Fibroblast of lung (primary cell): ENCODE measurements around the gene GPS1. TPM values are rescaled to one million over a fixed set of nuclear protein-coding genes. Genes with fewer than 3 reads are reported as not detected.

Source experiments
- DNase-seq, 2 donors: peaks; one replicate each; pipeline versions ENCODE4 v3.0.0 to v3.0.0-alpha.2; 2010; ENCODE audit warnings: low read depth in 2 of 2
- H2AFZ ChIP-seq: 2 replicates; pipeline ENCODE4 v1.5.1; 2012; ENCODE audit warnings: low read length, control low read depth, inconsistent platforms
- H3K27ac ChIP-seq: 2 replicates; pipeline ENCODE4 v1.5.1; 2011; ENCODE audit warnings: low read length, control low read depth; ENCODE audit not compliant: insufficient read depth
- H3K27me3 ChIP-seq: 2 replicates; pipeline ENCODE4 v1.5.1; 2011; ENCODE audit warnings: mild to moderate bottlenecking, low read length; ENCODE audit not compliant: control insufficient read depth, insufficient read depth
- H3K36me3 ChIP-seq: 2 replicates; pipeline ENCODE4 v1.5.1; 2011; ENCODE audit warnings: low read length; ENCODE audit not compliant: control insufficient read depth, insufficient read depth
- H3K4me1 ChIP-seq: 2 replicates; pipeline ENCODE4 v1.5.1; 2011; ENCODE audit warnings: low read length; ENCODE audit not compliant: control insufficient read depth, insufficient read depth; ENCODE audit errors: extremely low read depth
- H3K4me2 ChIP-seq: 2 replicates; pipeline ENCODE4 v1.5.1; 2011; ENCODE audit warnings: low read length, control low read depth; ENCODE audit not compliant: insufficient read depth; ENCODE audit errors: extremely low read depth
- H3K4me3 ChIP-seq, 4 experiments: fragments of 200-600 bp in 1 of 4; sonication (generic) in 1 of 4; replicated peaks in 1 of 4; 2 replicates each; pipeline ENCODE4 v1.5.1; 2011 to 2016; ENCODE audit warnings: low read length in 4 of 4, low read depth in 3 of 4, mild to moderate bottlenecking in 3 of 4, control low read depth in 2 of 4, inconsistent platforms in 1 of 4, mixed read lengths in 1 of 4; ENCODE audit not compliant: insufficient read depth in 1 of 4; ENCODE audit errors: control extremely low read depth in 1 of 4
- H3K79me2 ChIP-seq: 2 replicates; pipeline ENCODE4 v1.5.1; 2012; ENCODE audit warnings: mild to moderate bottlenecking, low read length, inconsistent platforms; ENCODE audit not compliant: control insufficient read depth, insufficient read depth
- H3K9ac ChIP-seq: 2 replicates; pipeline ENCODE4 v1.5.1; 2011; ENCODE audit warnings: mild to moderate bottlenecking, low read length, control low read depth; ENCODE audit not compliant: insufficient read depth
- H3K9me3 ChIP-seq: 2 replicates; pipeline ENCODE4 v1.5.1; 2012; ENCODE audit warnings: low read depth, low read length; ENCODE audit not compliant: control insufficient read depth, insufficient read depth
- H4K20me1 ChIP-seq: 2 replicates; pipeline ENCODE4 v1.5.1; 2011; ENCODE audit warnings: low read length; ENCODE audit not compliant: control insufficient read depth, insufficient read depth; ENCODE audit errors: extremely low read depth
- EZH2 ChIP-seq: IDR thresholded peaks from 2 replicates; pipeline ENCODE4 v1.5.1; 2012; ENCODE audit warnings: low read length, control low read depth, mild to moderate bottlenecking; ENCODE audit errors: missing control alignments
- polyA plus RNA-seq, 2 donors: library from polyadenylated mRNA; depleted of rRNA in 1 of 2; stranded (reverse) in 1 of 2; unstranded in 1 of 2; fragments of >200 nt; gene quantifications; 2 replicates each; pipeline ENCODE4 v1.2.1, GENCODE V29; 2011 to 2012; ENCODE audit warnings: missing spikeins in 1 of 2
- total RNA-seq: library from RNA; depleted of rRNA; stranded (reverse); fragments of >200 nt; gene quantifications from 2 replicates; pipeline ENCODE4 v1.2.1, GENCODE V29; 2014
- TF ChIP-seq, protein P1 (sequence below), 2 donors: IDR thresholded peaks in 1 of 2; conservative IDR thresholded peaks in 1 of 2; 1 replicate in 1 of 2; 2 replicates in 1 of 2; pipeline ENCODE4 v1.5.1; 2011 to 2012; ENCODE audit warnings: low read length in 2 of 2, control low read depth in 1 of 2, inconsistent platforms in 1 of 2, low read depth in 1 of 2, mild to moderate bottlenecking in 1 of 2

The GPS1 gene
- total and polyA plus RNA-seq, 2 donors (not counting 1 experiment from before 2014, with no cell fraction given) = 53.3 to 76.6 TPM

DNA sequence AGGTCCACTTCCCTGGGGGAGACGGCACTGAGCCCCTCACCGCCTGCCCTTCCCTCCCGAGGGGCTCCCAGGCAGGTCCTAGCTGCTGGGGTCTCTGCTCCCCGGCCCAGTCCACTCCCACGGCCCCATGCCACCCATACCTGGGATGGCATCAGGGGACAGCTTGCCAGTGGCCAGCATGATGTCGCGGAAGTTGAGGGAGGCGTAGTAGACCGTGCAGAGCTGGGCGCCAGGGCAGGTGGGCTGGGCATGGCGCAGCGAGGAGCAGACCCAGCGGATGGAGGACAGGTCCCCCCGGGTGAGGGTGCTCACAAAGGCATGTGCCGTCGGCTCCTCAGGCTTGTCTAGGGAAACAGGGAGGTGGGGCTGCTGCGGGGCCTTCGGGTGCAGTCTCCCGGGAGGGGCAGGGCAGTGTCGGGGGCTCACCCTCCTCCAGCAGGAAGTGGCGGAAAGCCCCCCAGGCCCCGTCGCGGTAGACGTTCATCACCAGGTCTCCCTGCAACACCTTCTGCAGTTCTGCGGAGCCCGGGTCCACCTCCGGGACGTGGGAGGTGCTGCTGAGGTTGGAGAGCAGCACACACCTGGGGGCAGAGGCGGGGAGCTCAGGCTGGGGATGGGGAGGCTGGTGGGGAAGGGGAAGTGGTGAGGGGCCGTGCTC is 32.8 kb downstream of the GPS1 start:
- Histone ChIP-seq H3K9ac (no peak overlapping the region), H3K9me3 (no peaks in the 10 kb centered on the region), H2AFZ (no peak overlapping the region), H3K4me3 (no peak overlapping the region), H4K20me1 (no peaks in the 10 kb centered on the region), H3K27me3 (no peaks in the 10 kb centered on the region), H3K4me2 (no peak overlapping the region), H3K36me3 (peaks cover 77% of the 10 kb centered on the region), H3K79me2 (no peaks in the 10 kb centered on the region), H3K4me1 (no peaks in the 10 kb centered on the region), H3K27ac (no peak overlapping the region)
- no peak for DNase-seq
- TF ChIP-seq EZH2 = no peak
- TF ChIP-seq, protein P1, sequence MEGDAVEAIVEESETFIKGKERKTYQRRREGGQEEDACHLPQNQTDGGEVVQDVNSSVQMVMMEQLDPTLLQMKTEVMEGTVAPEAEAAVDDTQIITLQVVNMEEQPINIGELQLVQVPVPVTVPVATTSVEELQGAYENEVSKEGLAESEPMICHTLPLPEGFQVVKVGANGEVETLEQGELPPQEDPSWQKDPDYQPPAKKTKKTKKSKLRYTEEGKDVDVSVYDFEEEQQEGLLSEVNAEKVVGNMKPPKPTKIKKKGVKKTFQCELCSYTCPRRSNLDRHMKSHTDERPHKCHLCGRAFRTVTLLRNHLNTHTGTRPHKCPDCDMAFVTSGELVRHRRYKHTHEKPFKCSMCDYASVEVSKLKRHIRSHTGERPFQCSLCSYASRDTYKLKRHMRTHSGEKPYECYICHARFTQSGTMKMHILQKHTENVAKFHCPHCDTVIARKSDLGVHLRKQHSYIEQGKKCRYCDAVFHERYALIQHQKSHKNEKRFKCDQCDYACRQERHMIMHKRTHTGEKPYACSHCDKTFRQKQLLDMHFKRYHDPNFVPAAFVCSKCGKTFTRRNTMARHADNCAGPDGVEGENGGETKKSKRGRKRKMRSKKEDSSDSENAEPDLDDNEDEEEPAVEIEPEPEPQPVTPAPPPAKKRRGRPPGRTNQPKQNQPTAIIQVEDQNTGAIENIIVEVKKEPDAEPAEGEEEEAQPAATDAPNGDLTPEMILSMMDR (conservative IDR thresholded peaks at IDR 0.05 in 1 of 2, IDR thresholded peaks at IDR 0.05 in 1 of 2; ENCODE audit: low read depth in 1 of 2, low read length in 2 of 2) = no peak

DNA sequence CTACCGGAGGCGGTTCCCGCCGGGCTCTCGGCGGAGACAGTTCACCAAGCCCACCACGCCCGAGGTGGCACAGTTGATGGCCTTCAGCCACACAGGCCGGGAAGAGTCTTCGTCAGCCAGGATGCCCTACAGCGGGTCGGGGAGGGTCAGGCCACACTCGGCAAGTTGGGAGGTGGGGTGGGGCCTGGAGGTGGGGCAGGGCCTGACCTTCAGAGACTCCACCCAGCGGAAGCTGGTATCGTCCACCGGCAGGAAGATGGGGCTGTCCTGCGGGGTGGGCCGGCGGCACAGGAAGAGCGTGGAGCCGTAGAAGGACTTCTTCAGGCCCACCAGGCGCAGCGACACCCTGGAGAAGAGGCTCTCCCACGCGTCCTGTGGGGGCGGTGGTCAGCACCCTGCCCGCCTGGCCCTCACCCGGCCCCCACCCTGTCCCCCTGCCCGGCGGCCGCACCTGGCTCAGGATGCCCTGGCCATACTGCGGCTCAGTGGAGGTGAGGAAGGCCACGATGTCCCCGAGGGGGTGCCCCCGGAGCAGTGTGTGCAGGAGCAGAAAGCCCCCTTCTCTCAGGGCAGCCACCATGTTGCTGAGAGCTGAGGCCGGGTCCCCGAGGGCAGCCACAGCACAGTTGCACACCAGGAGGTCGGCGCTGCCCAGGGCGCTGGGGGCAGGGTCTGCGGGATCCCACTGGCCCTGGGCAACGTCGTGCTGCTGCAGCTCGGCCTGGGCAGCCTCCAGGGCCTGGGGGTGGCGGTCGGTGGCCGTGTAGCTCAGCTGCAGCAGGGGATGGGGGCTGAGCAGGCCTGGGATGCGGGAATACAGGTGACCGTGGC is 33.5 kb downstream of the GPS1 start:
- H3K4me1 ChIP-seq = no peaks in the 10 kb centered on the region
- H3K4me3 ChIP-seq = no peak overlapping the region
- DNase-seq = no peak
- H3K79me2 ChIP-seq = no peaks in the 10 kb centered on the region
- peaks cover 79% of the 10 kb centered on the region for H3K36me3 ChIP-seq
- TF ChIP-seq EZH2 = no peak
- H3K9me3 ChIP-seq = no peaks in the 10 kb centered on the region
- H3K9ac ChIP-seq = no peak overlapping the region
- H3K27ac ChIP-seq = no peak overlapping the region
- no peak overlapping the region for H2AFZ ChIP-seq
- no peaks in the 10 kb centered on the region for H3K27me3 ChIP-seq
- no peaks in the 10 kb centered on the region for H4K20me1 ChIP-seq
- H3K4me2 ChIP-seq = no peak overlapping the region

- no peaks in the 10 kb centered on the region for H3K9me3 ChIP-seq
- H3K4me3 ChIP-seq = no peak overlapping the region
- no peak for TF ChIP-seq EZH2
- TF ChIP-seq, protein P1 (conservative IDR thresholded peaks at IDR 0.05 in 1 of 2, IDR thresholded peaks at IDR 0.05 in 1 of 2; ENCODE audit: low read depth in 1 of 2, low read length in 2 of 2) = no peak
- no peaks in the 10 kb centered on the region for H3K4me1 ChIP-seq
- no peak overlapping the region for H3K27ac ChIP-seq
- no peaks in the 10 kb centered on the region for H4K20me1 ChIP-seq
- no peak overlapping the region for H3K4me2 ChIP-seq
- H3K79me2 ChIP-seq = peaks cover 4% of the 10 kb centered on the region
- no peak overlapping the region for H2AFZ ChIP-seq
- peaks cover 80% of the 10 kb centered on the region for H3K36me3 ChIP-seq
- H3K9ac ChIP-seq = no peak overlapping the region
- DNase-seq = no peak
- no peaks in the 10 kb centered on the region for H3K27me3 ChIP-seq
These were observed 34.5 kb downstream of the GPS1 start for GRCh38 chr17:82085931-82086764.
